Esophagus squamous epithelium (tissue), 4 donors: ENCODE measurements around the gene LBHD2.

Experiments
- CTCF ChIP-seq, 6 experiments: fragments of 450-650 bp in 4 of 6; fragments of 200-600 bp in 2 of 6; sonication (generic) in 2 of 6; IDR thresholded peaks; one replicate each; pipeline ENCODE4 v1.5.1; 2016 to 2019; ENCODE audit warnings: antibody characterized with exemption in 6 of 6, mild to moderate bottlenecking in 4 of 6, moderate library complexity in 4 of 6
- POLR2A ChIP-seq, 4 donors: fragments of 450-650 bp; IDR thresholded peaks; one replicate each; pipeline ENCODE4 v1.6.1; 2017; ENCODE audit warnings: antibody characterized with exemption in 4 of 4, mild to moderate bottlenecking in 4 of 4, moderate library complexity in 3 of 4

DNA sequence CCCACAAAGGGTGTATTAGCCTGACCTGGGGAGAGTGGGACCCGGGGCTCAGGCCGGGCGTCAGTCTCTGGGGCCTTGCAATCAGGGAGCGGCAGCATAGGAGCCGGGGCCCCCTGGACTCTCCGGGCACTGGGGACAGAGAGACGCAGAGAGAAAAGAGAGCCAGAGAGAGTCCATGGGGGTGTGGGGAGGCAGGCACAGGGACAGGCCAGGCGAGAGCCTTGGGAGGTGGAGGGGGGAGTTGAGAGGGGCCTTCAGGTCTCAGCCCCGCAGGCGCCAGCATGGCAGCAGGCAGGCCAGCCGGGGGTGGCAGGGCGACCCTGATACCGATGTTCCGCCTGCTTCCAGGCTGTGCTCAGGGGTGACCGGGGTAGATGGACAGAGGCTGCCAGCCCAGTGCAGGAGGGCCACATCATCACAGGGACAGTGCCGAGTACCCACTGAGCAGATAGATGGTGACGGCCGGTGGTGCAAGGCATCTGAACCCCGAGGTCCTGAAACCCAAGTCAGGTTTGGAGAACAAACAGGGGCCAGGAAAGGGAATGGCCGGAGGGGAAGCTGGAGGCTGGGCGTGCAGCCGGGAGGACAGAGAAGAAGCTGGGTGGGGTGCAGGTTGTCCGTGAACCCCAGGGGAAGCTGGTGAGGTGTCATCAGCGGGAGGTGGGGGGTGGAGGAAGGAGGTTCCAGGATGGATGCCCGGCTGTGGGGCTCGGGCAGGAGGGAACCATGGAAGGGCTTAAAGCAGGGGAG lies 13.4 kb downstream of the LBHD2 start:
- TF ChIP-seq CTCF (IDR thresholded peaks at IDR 0.05) (no peak), POLR2A (IDR thresholded peaks at IDR 0.05) (no peak)
